ENCODE data around the gene OBSCN. TPM values are rescaled to one million over a fixed set of nuclear protein-coding genes. Genes with fewer than 3 reads are reported as not detected.

OBSCN gene
- total RNA-seq, 1 donor from 2014 or later: 23.1 TPM

DNA sequence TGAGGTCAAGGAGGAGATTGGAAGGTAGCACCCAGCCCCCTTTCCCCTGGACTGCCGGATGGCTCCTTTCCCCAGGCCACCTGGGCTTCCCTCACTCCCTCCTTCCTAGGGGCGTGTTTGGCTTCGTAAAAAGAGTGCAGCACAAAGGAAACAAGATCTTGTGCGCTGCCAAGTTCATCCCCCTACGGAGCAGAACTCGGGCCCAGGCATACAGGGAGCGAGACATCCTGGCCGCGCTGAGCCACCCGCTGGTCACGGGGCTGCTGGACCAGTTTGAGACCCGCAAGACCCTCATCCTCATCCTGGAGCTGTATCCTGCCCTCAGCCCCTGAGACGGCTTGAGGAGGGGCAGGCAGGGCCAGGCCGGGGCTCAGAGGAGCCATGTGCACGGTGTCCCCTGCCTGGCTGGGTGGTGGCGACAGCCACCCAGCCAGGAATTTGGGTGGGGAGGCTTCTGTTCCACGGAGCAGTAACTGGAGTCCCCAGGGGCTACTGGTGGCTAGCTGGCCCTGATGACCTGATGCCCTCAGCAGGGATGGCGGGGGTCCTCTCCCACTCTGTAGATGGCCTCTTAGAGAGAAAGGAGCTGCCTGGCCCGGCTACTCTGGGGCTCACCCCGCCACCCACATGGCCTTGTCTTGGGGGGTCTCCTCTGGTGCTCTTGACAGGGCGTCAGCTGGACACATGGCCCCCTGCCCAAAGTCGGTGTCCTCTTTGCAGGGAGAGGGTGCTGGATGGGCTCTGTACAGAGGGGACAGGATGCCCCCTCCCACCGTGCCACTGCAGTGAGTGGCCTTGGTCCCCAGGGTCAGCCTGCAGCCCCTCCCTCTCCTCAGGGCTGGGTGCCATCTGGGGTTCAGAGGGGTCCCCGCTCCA, 159.3 kb downstream of the OBSCN start:
- no peak for DNase-seq (ENCODE audit: low spot score)

DNA sequence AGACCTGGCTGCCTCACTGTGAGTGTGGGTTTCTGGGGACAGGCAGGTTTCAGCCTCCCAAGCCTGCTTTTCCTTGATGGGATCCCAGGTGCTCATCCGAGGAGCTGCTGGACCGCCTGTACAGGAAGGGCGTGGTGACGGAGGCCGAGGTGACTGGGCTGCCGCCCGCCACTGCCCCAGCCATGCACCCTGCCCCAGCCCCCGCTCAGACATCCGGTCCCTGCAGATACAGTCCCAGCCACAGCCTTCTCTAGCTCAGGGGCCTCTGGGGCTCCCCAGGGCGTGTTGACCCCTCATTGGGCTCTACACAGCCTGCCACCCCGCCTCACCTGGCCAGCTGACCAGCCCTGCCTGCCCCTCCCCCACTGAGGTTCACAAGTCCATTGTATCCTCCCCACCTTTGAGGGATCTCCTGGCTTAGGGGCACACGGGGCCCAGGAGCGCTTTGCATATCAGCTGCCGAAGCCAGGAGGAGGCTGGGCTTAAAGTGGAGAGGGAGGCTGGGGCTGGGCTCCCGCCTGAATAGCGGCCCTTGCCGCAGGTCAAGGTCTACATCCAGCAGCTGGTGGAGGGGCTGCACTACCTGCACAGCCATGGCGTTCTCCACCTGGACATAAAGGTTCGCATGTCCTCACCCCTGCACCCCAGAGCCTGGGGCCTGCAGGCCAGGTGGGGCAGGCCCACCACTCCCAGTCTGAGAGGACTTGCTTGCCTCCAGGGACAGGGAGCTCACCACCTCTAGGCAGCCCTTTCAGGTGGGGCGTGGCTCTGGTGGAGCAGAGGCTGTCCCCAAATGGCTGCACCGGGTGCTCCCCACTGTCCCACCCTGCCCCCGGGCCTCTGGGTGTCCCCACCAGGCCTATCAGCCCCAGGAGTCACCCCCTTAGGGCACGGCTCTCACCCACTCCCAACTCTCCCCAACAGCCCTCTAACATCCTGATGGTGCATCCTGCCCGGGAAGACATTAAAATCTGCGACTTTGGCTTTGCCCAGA, 160.3 kb downstream of the OBSCN start:
- no peak for DNase-seq (ENCODE audit: low spot score)

DNA sequence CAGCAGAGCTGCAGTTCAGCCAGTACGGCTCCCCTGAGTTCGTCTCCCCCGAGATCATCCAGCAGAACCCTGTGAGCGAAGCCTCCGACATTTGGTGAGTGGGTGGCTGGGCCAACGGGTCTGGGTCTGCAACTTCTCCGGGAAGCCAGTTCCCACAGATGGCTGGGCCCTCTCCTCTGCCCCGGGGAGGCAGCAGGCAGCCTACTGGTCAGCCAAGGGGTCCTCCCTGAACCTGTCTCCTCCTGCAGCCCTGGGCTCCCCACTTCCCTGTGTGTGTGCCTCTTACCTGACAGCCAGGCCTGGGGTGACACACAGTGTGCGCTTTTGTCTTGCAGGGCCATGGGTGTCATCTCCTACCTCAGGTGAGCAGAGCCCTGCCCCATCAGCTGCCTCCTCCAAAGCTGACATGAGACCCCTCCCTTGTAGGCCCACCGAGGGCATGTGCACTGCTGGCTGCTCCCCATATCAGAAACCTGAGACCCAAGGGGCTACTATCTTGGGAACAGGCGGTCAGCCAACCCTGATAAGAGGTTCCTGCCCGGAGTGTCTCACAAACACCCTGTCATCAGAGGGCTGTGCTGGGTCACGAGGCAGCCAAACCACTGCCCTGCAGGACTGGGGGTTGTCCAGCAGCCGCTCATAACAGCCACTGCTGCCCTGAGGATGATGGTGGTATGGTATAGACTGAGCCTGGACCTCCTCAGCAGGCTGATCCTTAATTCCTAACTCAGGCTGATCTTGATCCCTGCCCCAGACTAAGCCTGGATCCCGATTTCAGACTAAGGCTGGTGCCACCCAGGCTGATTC, 161.2 kb downstream of the OBSCN start:
- no peak for DNase-seq (ENCODE audit: low spot score)

DNA sequence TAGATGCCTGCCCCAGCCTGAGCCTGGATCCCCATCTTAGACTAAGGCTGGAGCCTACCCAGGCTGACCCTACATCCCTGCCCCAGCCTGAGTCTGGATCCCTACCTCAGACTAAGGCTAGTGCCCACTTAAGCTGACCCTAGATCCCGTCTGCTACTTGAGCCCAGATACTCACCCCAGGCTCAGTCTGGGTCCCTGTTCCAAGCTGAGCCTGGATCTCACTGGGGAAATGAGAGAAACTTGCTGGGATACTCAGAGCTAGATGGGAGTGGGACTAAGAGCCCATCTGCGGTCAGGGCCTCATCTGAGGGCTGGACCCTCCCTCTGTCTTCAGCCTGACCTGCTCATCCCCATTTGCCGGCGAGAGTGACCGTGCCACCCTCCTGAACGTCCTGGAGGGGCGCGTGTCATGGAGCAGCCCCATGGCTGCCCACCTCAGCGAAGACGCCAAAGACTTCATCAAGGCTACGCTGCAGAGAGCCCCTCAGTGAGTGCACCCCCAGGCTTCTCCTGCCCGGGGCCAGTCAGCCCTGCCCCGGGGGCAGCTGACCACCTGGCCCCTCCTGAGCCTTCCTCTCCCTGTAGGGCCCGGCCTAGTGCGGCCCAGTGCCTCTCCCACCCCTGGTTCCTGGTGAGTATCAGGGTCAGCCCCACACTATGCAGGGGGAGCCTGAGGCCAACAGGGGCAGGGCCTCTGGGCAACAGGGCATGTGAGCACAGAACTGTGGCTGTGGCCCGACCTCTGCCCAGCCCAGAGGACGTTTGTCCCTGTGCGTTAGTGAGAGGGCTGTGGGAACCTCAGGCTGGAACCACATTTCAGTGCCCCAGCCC, 162.0 kb downstream of the OBSCN start:
- no peak for DNase-seq (ENCODE audit: low spot score)

DNA sequence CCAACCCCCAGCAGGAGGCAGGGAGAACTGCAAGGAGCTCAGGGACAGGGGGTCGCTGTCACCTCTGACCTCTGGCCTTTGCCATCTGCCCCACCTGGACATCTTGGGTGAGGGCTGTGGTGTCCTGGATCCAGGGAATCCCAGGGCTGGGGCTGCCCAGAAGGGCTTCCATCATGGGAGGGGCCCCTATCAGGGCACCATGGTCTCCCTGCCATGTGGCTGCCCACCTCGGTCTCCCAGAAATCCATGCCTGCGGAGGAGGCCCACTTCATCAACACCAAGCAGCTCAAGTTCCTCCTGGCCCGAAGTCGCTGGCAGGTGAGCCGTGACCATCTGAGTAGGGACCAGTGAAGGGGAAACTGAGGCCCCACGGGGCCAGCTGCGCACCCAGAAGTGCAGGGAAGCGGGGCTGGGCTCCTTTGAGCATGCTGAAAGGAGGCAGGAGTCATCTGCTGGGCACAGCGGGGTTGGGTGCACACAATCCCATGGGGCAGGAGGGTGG, 162.6 kb downstream of the OBSCN start:
- no peak for DNase-seq (ENCODE audit: low spot score)

DNA sequence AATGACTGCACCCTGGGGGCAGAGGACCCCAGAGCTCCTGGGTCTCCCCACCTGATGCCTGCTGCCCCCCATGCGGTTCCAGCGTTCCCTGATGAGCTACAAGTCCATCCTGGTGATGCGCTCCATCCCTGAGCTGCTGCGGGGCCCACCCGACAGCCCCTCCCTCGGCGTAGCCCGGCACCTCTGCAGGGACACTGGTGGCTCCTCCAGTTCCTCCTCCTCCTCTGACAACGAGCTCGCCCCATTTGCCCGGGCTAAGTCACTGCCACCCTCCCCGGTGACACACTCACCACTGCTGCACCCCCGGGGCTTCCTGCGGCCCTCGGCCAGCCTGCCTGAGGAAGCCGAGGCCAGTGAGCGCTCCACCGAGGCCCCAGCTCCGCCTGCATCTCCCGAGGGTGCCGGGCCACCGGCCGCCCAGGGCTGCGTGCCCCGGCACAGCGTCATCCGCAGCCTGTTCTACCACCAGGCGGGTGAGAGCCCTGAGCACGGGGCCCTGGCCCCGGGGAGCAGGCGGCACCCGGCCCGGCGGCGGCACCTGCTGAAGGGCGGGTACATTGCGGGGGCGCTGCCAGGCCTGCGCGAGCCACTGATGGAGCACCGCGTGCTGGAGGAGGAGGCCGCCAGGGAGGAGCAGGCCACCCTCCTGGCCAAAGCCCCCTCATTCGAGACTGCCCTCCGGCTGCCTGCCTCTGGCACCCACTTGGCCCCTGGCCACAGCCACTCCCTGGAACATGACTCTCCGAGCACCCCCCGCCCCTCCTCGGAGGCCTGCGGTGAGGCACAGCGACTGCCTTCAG, 163.3 kb downstream of the OBSCN start:
- no peak for DNase-seq (ENCODE audit: low spot score)

DNA sequence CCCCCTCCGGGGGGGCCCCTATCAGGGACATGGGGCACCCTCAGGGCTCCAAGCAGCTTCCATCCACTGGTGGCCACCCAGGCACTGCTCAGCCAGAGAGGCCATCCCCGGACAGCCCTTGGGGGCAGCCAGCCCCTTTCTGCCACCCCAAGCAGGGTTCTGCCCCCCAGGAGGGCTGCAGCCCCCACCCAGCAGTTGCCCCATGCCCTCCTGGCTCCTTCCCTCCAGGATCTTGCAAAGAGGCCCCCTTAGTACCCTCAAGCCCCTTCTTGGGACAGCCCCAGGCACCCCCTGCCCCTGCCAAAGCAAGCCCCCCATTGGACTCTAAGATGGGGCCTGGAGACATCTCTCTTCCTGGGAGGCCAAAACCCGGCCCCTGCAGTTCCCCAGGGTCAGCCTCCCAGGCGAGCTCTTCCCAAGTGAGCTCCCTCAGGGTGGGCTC, 163.9 kb downstream of the OBSCN start:
- DNase-seq (ENCODE audit: low spot score): no peak

DNA sequence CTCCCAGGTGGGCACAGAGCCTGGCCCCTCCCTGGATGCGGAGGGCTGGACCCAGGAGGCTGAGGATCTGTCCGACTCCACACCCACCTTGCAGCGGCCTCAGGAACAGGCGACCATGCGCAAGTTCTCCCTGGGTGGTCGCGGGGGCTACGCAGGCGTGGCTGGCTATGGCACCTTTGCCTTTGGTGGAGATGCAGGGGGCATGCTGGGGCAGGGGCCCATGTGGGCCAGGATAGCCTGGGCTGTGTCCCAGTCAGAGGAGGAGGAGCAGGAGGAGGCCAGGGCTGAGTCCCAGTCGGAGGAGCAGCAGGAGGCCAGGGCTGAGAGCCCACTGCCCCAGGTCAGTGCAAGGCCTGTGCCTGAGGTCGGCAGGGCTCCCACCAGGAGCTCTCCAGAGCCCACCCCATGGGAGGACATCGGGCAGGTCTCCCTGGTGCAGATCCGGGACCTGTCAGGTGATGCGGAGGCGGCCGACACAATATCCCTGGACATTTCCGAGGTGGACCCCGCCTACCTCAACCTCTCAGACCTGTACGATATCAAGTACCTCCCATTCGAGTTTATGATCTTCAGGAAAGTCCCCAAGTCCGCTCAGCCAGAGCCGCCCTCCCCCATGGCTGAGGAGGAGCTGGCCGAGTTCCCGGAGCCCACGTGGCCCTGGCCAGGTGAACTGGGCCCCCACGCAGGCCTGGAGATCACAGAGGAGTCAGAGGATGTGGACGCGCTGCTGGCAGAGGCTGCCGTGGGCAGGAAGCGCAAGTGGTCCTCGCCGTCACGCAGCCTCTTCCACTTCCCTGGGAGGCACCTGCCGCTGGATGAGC, 164.5 kb downstream of the OBSCN start:
- DNase-seq (ENCODE audit: low spot score): no peak

DNA sequence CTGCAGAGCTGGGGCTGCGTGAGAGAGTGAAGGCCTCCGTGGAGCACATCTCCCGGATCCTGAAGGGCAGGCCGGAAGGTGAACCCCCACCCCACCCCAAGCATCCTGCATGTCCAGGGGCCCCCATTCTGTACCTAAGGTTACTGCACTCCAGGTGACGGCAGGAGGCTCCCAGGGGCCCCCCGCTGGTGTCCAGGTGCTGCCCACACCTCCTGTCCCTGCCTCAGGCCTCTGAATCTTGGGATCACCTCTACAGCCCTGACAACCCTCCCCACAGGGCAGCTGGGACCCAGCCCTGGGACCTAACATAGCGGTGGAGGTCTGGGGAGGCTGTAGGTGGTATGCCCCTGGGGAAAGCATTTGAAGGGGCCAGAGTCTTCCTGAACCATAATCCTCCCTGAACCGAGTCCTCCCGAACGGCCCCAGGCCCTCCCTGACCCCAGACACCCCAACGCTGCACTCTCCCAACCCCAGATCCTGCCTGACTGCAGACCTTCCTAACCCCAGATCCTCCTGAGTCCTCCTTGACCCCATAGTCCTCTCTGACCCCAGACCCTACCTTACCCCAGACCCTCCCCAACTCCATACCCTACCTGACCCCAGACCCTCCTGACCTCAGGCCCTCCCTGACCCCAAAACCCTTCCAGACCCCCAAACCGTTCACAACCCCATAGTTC, 165.3 kb downstream of the OBSCN start:
- no peak for DNase-seq (ENCODE audit: low spot score)

DNA sequence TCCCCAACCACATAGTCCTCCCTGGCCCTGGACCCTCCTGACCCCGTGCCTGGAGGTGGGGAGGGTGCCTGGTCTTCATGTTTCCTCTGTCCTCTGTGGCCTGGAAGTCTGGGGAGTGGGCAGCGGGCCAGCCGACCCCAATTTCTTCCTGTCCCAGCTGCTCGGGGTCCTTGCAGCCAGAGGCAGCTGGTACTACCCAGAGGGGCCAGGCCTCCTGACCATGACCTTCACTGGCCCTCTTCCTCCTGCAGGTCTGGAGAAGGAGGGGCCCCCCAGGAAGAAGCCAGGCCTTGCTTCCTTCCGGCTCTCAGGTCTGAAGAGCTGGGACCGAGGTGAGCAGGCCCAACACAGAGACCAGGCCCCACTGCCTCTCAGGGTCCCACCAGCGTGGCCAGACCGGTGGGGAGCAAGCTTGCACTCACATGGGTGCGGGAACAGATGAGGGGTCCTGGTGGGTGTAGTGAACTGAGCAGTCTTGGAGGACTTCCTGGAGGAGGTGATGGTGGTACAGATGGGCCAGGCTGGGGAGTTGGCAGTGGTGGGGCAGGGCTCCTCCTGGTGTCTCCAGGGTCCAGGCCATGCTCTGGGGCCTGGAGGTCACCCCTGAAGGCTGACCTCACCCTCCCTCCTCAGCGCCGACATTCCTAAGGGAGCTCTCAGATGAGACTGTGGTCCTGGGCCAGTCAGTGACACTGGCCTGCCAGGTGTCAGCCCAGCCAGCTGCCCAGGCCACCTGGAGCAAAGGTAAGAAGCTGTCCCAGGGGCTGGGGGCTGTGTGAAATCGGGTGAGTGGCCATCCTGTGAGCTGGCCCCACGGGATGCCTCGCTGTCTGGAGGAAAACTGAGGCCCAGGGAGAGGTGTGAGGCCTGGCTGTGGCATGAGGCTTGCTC, 166.1 kb downstream of the OBSCN start:
- no peak for DNase-seq (ENCODE audit: low spot score)

DNA sequence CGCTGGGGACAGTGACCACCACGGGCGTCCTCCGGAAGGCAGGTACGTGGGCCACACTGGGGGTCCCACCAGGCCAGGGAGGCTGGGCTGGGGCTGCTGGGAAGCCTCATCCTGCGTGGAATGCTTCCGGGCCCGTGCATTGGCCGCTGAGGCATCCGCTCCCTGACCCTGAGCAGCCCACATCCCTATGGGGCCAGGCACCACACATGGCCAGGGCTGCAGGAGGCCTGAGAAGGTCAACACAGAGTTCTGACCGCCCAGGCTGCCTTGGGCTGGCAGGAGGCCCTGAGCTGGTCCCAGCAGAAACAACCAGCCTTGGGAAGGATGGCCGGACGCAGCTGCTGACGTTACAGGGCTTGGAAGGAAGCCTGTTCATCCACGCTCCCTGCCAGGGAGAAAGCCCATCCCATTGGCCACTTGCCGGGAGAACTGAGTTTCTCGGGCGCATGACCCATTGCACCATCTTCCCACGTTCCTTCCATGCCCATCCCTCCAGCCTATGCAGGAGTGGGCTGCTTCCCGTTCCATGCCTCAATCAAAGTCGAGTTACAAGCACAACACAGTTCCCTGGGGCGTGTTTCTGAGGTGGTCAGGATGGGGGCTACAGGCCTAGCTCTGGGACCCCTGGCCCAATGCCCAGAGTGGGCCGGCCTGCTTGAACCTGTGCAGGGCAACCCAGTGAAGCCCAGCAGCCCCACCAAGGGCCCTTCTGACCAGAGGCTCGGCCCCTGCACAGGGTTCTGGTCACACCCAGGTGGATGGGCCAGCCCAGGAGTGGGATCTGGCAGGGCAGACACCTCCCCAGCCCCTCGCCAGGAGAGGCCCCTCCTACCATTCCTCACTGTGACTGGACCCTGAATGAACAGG, 167.1 kb downstream of the OBSCN start:
- DNase-seq (ENCODE audit: low spot score): peak; percentile 52

DNA sequence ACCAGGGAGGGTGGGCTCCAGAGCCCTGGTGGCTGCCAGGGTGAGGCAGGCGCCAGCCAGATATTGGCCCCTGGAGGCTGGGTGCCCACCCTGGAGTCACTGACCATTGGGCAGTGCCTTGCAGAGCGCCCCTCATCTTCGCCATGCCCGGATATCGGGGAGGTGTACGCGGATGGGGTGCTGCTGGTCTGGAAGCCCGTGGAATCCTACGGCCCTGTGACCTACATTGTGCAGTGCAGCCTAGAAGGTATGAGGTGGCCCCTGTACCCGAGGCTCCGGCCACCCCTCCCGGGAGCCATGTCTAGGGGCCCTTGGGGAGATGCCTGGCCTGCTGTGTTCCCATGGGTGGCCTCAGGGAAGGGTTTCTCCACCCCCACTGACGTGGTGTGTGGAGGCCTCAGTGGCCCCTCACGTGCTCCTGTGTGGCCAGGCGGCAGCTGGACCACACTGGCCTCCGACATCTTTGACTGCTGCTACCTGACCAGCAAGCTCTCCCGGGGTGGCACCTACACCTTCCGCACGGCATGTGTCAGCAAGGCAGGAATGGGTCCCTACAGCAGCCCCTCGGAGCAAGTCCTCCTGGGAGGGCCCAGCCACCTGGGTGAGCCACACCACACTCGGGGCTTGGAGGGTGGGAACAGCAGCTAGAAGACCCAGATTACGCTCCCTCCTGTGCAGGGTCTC, 167.9 kb downstream of the OBSCN start:
- no peak for DNase-seq (ENCODE audit: low spot score)

DNA sequence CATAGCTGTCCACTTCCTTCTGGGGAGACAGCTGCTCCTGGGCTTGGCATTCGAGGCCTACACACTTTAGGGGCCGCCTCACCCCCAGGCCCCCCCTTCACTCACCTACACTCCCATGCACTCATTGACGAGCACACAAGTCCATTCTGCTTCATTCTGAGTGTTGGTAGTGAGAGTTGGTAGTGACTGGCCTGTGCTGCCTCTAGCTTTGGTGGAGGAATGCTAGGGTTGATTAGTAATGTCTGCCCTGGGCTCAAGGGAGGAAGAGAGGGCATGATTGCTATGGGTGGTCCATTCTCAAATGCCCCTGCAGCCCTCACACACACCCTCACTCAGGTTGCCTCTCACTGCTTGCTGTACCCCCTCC, 168.4 kb downstream of the OBSCN start:
- DNase-seq (ENCODE audit: low spot score): no peak

DNA sequence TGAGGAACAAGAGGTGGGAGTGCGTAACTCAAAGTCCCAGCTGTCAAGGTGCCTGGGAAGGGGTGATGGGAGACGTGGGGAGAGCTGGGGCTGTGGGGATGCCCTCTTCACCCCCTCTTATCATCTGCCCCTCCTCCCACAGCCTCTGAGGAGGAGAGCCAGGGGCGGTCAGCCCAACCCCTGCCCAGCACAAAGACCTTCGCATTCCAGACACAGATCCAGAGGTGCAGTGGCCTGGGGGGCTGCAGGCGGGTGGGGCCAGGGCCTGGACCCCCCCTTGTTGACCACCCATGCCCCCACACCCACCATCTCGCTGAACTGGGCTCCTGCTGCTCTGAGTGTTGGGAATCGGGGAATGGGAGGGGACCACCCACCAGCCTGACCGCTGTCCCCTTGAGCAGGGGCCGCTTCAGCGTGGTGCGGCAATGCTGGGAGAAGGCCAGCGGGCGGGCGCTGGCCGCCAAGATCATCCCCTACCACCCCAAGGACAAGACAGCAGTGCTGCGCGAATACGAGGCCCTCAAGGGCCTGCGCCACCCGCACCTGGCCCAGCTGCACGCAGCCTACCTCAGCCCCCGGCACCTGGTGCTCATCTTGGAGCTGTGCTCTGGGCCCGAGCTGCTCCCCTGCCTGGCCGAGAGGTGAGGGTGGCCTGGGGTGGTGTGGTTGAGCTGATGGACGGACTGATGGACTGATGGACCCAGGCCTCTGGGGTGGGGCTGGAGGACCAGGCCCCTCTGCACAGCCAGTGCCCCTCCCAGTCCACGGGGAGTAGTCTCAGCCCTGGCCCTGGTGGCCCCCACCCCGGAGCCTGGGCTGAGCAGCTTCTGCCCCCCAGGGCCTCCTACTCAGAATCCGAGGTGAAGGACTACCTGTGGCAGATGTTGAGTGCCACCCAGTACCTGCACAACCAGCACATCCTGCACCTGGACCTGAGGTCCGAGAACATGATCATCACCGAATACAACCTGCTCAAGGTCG, 169.1 kb downstream of the OBSCN start:
- DNase-seq (ENCODE audit: low spot score): no peak
